Measurements from ENCODE around the gene TNKS1BP1.
"Not testable (repeated sequence)": the region's sequence is repeated elsewhere in the genome, so short reads cannot be mapped to it uniquely, and the experiment has no call there.

TNKS1BP1 gene

DNA sequence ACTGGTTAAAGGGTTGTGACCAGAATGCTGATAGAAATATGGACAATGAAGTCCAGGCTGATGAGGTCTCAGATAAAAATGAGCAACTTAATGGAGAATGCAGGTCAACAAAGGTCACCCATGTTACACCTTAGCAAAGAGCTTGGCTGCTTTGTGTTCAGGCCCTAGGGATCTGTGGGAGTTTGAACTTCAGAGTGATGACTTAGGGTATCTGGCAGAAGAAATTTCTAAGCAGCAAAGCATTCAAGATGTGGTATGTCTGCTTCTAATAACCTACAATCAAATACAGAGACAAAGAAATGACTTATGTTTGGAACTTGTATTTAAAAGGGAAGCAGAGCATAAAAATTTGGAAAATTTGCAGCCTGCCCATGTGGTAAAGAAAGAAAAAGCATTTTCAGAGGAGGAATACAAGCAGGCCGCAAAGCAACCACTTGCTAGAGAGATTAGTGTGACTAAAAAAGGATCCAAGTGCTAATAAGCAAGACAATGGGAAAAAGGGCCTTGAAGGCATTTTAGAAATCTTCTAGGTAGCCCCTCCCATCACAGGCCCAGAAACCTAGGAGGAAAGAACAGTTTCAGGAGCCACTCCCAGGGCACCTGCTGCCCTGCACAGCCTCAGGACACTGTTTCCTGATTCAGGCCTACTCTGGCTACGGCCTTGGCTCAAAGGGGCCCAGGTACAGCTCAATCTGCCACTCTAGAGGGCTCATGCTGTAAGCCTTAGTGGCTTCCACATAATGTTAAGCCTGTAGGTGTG, 41.3 kb downstream of the TNKS1BP1 start:
- DNase-seq = no peak

DNA sequence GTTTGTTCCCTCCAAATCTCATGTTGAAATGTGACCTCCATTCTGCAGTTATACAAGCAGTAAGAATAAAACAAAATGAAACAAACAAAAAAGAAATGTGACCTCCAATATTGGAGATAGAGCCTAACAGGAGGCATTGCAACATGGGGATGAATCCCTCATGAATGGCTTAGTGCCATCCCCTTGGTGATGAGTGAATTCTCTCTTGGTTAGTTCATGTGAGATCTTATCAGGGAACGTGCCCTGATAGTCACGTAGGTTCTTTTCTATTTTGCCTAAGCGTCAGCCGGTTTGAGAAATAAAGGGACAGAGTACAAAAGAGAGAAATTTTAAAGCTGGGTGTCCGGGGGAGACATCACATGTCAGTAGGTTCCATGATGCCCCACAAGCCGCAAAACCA, 43.2 kb downstream of the TNKS1BP1 start:
- not testable (repeated sequence) for DNase-seq

DNA sequence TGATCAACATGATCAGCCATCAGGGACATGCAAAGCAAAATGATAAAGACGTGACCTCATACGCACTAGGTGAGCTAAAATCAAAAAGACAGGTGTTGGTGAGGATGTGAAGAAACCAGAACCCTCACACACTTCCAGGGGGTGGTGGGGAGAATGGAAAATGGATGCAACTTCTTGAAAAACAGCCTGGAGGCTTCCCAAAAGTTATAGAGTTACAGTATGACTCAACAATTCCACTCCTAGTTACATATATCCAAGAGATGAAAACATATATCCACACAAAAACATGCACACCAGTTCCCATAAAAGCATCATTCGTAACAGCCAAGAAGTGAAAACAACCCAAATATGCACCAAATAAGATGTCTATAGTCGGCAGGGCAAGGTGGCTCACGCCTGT, 45.6 kb downstream of the TNKS1BP1 start:
- no peak for DNase-seq

DNA sequence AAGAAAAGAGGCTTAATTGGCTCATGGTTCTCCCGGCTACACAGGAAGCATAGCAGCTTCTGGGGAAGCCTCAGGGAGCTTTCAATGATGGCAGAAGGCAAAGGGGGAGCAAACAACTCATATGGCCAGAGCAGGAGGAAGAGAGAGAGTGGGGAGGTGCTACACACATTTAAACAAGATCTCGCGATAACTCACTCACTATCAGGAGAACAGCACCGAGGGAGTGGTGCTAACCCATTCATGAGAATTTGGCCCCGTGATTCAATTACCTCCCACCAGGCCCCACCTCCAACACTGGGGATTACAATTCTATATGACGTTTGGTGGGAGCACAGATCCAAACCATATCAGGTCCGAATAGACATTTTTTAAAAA, 46.0 kb downstream of the TNKS1BP1 start:
- no peak for DNase-seq

DNA sequence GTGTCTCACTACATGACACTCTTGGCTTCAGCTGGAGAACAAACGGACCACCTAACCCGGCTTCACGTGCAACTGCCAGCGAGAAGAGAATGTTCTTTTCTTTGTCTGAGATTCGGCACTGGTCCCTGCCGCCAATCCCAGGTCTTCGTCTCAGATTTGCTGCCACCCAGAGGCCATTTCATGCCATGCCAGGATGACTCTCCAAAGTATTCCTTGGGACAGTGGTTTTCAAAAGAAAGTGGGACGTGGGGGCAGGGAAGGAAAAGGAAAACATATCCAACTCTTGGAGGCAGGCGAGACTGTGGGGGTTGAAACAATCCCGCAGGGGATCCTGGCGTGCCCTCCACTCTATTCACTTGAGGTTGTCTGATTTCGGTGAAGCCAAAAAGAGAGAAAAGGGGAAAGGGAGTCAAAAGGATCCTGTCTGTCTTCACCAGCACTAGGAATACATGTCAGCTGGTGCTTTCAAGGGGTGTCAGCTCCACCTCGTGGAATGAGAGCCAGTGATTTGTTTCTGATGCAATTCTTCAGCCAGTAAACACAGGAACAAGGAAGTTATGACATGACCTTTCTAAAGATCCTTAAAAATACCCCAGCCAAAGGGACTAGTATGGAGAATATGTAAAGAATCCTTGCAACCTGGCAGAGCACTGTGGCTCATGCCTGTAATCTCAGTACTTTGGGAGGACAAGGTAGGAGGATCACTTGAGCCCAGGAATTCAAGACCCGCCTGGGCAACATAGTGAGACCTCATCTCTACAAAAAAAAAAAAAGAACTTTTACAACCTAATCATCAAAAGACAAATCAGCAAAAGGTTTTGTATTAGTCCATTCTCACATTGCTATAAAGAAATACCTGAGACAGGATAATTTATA, 46.7 kb downstream of the TNKS1BP1 start:
- peak; percentile 67 for DNase-seq

DNA sequence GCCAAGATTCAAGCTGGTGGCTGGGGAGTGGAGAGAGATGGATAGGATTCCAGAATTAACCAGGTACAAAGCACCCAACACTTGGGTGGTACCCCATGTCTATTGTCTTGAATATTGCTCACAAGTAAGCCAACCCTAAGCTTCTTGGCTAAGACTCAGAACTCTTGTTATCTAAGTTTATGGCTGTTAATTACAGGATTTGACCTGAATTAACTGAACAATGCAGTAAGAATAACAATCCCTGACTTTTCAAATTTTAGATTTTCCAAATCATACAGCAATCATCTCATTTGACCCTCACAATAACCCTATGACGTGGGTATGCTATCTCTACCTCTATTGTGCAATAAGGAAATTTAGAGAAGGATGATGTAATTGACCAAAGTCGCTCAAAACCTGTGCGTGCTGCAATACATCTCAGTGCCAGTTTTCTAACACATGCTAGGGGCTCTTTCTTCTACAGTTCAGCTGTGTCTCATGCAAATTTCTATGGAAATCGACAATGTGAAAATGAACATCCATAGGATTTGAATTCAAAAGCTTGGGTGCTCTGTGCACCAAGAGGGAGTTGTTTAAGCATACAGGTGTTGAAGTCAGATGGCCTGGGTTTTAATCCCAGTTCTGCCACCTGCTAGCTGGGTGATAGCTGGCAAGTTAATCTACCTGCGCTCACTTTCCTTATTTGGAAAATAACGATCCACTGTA, 47.6 kb downstream of the TNKS1BP1 start:
- DNase-seq = no peak

DNA sequence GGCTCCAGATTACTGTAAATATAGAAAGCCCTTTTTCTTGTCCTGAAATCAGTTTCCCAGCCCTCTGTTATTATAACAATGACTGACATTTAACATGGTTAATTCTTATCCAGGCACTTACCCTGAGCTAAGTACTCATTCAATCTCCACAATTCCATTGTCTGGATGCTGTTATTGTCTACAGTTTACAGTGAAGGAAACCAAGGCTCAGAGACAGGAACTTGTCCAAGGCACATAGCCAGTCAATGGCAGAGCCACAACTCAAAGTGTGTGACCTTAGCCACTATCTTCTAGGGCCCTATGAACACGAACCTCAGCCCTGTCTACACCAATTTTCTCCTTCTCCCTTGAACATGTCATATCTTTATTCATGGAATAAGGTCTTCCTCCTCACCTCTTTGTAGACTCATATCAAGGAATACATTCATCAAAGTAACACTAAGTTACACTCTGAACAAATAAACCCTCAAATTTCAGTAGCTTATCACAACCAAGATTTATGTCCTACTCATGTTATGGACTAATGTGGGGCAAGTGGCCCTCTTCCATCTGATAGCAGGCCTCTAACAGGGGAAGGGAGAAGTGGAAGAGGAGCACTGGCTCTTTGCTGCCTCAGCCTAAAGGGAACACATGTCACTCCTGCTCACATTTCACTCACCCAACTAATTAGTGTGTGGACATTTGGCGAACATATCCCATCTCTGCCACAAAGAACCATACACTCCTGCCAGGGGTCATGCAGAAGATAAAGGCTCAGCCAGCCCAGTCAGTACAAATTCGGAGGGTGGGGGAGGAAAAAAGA, 48.4 kb downstream of the TNKS1BP1 start:
- DNase-seq = no peak

DNA sequence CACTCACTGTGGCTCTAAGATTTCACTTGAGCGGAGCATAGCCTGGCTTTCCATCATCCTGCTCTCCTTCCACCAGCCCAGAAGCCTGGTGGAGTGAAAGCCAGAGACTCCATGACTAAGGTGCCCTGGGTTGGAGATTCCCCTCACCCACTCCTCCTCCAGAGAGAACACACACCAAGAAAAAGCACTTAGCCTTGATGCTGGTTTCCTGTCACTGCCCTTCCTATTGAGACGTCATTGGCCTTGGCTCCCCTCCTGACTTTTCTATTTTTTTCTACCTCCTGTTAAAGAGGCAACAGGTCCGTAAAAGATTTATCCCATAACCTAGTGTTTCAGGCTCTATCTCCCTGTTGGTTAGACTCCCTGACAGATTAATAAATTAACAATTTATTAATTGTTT, 49.2 kb downstream of the TNKS1BP1 start:
- DNase-seq = no peak

DNA sequence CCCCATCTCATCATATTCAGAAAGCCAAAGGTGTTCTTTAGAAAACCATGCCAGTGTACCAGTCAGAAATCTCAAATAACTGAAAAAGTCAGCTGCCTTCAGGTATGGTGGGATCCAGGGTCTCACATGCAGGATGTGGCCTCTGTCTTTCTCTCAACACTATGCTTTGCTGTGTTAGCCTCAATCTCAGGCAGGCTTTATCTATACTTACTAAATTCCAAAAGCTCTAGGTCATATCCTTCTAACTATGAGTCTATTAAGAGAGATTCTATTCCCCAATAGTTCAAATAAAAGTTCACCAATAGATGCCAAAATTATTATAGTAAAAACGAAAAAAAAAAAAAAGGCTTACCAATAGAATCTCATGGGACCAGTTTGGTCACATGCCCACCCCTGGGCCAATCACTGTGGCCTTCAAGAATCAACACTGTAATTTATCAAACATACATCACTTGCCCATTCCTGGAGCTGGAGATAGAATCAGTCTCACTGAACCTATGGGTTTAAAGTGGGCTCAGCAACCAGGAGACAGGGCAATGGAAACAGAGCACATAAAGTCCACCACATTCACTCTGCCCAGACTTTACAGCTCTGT, 49.8 kb downstream of the TNKS1BP1 start:
- no peak for DNase-seq

DNA sequence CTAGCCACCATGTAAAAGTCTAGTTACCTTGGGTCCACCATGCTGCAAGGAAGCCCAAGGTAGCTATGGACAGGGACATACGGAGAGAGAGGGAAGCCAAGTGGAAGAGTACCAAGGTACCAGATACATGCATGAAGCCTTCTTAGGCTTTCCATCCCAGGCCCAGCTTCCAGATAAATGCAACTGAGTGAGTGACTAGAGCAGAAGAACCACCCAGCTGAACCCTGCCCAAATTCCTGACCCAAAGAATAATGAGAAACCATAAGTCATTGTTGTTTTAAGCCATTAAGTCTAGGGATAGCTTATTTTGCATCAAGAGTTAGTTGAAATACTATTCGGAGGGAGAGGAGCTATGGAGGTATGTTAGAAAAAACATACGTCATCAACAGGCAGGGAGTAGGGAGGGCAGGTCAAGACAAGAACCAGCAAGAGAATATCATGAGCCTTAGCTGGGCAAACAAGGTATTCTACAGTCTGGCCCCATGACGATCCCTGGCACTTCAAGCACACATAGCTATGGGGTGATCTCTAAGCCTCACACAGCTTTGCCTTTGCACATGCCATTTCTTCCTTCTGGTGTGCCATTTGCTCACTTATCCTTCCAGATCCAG, 51.2 kb downstream of the TNKS1BP1 start:
- DNase-seq = no peak

DNA sequence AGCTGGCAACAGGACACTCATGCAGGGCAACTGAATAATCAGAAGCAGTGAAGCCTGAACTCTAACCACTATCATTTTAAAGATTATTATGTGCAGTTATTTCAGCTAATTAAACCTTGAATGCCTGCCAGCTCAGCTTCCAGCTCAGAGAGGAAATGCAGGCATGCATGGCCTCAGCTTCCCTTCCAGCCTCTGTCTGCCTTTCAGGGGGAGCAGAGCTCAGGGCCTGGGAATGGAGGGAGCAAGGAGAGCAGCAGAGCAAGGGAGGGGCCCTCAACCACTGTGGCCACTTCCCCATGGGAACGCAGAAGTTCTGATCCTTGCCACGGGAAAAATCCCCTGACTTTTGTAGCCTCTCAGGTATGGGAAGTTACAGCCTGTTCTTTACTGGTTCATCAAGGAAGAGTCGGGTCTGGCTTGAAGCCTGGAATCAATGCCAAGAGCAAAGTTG, 55.2 kb downstream of the TNKS1BP1 start:
- DNase-seq = no peak

DNA sequence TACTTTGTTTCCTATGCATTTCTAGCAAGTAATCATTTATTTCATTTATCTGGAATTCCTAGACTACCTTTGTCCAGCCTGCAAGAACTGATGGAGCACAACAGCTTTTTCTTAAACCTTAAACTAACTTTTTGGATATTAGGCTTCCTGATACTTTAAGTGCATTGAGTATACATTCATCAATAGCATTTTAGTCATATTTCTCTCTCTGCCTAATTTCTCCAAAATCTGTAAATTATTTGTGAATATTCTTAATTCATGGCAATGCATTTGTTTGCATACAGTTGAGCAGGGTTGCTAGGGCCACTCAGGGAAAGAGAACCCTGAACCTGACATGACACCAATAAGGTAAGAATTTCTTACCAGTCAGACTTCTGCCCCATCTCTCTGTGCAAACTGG, 58.6 kb downstream of the TNKS1BP1 start:
- DNase-seq = no peak

DNA sequence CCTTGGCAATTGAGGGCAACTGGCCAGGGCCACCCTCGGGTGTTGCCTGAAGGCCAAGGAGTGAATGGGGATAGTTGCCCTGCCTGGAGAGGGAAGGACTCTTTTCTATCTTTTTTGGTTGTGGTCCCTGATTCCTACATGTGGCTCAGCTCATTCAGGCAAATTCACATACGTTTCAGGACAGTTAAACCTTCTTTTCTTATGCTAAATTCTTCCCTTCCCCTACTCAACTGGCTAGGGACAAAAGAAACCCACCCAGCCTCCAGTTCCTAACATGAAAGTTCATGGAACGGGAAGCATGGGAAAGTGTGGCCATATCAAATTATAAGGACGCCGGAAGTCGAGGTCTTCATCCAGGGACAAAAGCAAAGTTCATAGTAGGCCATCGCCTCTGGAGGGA, 61.4 kb downstream of the TNKS1BP1 start:
- DNase-seq = no peak

DNA sequence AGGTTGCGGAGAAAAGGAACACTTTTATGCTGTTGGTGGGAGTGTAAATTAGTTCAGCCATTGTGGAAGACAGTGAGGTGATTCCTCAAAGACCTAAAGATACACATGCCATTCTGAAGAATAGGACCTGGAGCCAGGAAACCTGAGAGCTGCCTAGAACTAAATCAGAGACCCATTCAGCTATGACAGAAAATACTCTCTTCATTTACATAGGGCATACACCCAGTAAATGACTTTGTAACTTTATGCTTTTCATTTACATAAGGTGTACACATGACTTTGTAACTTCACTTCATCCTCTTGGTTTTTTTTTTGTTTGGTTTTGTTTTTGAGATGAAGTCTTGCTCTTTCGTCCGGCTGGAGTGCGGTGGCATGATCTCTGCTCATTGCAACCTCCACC, 62.6 kb downstream of the TNKS1BP1 start:
- DNase-seq = no peak

DNA sequence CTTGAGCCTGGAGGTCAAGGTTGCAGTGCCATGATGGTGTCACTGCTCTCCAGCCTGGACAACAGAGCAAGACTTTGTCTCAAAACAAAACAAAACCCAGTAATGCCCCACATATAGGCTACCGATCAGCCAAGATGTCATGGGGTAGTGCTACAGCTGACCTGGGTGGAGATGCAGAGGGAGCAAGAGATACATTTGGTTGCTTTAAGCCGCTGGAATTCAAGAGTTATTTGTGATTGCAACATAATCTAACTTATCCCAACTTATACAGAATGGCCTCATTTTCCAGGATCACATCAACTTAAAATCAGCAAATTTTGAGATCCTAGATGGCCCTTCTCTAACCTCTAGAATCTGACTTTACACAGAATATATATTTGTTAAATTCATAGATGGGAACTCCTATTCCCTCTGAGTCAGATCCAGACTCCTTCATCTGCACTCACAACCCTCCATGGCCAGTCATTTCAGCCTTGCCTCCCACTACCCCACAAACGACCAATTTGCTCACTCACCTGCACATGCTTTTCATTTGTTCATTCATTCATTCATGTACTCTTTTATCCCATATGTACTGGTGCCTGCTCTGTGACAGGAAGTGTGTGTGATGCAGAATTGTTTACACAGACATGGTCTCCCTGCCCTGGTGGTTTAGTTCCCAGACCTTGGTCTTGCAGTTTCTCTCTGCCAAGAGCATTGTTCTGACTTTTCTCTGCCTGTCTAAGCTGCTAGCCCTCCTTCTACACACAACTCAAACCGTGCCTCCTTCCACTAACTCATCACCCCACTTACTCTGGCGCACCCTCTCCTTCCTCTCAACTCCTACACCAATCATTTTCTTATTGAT, 63.6 kb downstream of the TNKS1BP1 start:
- no peak for DNase-seq

DNA sequence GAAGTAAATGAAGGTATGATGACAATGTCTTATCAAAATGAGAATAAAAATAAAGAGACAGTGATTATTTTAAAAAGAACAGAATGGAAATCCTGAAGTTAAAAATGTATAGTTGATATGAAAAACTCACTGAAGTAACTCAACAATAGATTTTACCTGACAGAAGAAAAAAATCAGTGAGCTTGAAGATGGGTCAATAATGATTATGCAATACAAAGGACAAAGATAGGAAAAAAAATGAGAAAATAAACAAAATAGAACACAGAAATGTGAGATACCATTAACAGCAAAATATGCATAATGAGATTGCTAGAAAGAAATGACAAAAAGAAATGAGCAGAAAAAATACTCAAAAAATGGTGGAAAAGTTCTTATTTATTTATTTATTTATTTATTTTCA, 68.6 kb downstream of the TNKS1BP1 start:
- no peak for DNase-seq

DNA sequence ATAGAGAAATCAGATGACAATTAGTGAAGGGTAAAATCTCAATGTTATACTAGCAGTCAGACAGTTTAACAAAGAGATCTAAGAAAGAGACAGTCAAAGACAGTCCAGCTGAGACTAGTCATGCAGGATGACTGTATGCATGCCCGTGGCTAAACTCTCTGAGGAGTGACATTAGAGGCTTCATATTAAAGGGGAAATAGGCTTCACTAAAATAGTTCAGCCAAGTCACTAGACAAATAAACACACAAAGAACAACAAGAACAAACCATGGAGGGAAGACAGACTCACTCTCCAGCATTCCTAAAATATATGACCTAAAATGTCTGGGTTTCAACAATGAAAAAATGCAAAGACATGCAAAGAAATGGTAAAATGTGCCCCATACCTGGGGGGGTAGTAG, 69.1 kb downstream of the TNKS1BP1 start:
- no peak for DNase-seq

DNA sequence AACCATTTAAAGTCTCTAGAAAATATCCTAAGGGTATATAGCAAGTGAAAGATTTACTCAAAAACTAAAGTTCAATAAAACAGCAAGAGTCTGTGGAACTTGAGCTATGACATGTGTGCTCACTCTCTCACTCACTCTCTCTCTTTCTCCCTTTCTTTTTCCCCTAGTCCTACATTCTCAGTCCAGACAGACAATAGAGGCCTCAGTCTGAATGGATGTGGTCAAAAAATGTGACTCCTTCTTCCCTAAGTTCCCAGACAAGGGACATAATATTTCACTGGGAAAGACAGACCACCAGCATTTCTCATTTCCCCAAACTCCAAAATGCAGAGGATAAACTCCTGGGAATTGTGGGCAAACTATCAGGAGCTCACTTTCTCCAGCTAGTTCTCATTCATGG, 70.1 kb downstream of the TNKS1BP1 start:
- DNase-seq = no peak

DNA sequence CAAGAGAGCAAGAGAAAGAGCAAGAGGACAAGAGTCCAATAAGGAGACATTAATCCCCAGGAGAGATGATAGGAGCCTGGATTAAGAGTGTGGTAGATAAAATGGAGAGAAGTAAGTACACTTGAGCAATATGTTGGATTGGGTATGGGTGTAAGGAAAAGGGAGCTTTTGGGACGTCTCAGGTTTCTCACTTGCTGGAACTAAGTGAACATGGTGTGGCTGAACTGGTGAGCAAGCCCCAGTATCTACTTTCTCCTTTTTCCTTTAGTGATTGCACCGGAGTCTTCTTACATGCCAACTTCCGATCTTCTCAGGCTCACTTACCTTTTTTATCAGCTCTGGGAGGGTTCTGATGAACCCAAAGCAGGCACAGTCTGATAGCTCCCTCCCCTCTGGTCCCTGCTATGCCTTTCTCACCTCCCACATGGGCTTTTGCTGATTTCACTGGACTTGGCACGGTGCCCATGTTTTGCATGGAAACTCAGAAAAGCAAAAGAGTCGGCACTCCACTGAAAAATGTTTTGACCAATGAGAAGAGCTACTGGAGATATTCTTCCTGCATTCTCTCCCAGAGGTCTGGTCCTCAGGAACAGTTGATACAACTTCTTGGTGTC, 73.2 kb downstream of the TNKS1BP1 start:
- no peak for DNase-seq

DNA sequence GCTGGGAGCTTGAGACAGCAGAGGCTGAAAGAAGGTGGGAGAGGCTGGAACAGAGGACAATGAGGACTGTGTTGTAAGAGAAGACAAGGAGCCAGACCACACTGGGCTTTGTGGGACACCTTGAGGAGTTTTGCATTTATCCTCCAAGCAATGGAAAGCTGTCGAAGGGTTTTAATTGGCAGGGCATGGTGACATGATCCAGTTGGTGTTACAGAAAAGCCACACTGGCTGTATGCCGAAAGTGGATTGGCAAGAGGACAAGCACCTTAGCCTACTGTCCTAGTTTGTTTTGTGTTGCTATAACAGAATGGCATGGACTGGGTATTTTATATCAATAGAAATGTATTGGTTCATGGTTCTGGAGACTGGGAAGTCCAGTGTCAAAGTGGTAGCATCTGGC, 73.7 kb downstream of the TNKS1BP1 start:
- DNase-seq = no peak
